H1 (cell line): ENCODE results near the gene DKK3. TPM values are rescaled to one million over a fixed set of nuclear protein-coding genes. Genes with fewer than 3 reads are reported as not detected.
A peak's percentile ranks its signal among the peaks of the same experiment; 100 is the strongest.

Source experiments
- CTCF ChIA-PET: fragments of 300-600 bp; sonication (Branson Sonifier 250); formaldehyde crosslinking; loops from one replicate; lab custom pipeline; 2021; ENCODE audit not compliant: partially characterized antibody; lab: Charles Lee
- POLR2A ChIA-PET: fragments of 300-600 bp; sonication (Branson Sonifier 250); formaldehyde crosslinking; loops from one replicate; lab custom pipeline; 2021; ENCODE audit warnings: inconsistent platforms; ENCODE audit not compliant: partially characterized antibody; lab: Charles Lee
- DNase-seq, 2 experiments: peaks; one replicate each; pipeline versions ENCODE4 v3.0.0 to v3.0.0-alpha.2; 2010 to 2022; ENCODE audit warnings: low spot score in 2 of 2, low read depth in 1 of 2, mixed read lengths in 1 of 2
- FAIRE-seq: peaks from 2 replicates; lab custom pipeline; 2011; peaks lifted over from hg19 to GRCh38; lab: Jason Lieb, UNC
- H2AFZ ChIP-seq: 2 replicates; pipeline ENCODE4 v1.8.1; 2012; ENCODE audit warnings: low read length, inconsistent platforms
- H2AK5ac ChIP-seq: 2 replicates; pipeline ENCODE4 v1.6.1; 2013; ENCODE audit warnings: low read depth, low read length
- H2BK120ac ChIP-seq: replicated peaks from 2 replicates; pipeline ENCODE3; 2013; ENCODE audit warnings: low read depth, low read length, inconsistent platforms
- H2BK12ac ChIP-seq: 2 replicates; pipeline ENCODE4 v1.6.1; 2013; ENCODE audit warnings: low read depth, low read length
- H2BK15ac ChIP-seq: 2 replicates; pipeline ENCODE4 v1.6.1; 2013; ENCODE audit warnings: low read length
- H2BK20ac ChIP-seq: 2 replicates; pipeline ENCODE4 v1.6.1; 2013; ENCODE audit warnings: low read length
- H2BK5ac ChIP-seq: 2 replicates; pipeline ENCODE4 v1.6.1; 2013; ENCODE audit warnings: low read depth, low read length
- H3K14ac ChIP-seq: 2 replicates; pipeline ENCODE4 v1.6.1; 2013; ENCODE audit warnings: inconsistent platforms; ENCODE audit not compliant: insufficient read length
- H3K18ac ChIP-seq: 2 replicates; pipeline ENCODE4 v1.6.1; 2013; ENCODE audit warnings: low read length; ENCODE audit errors: extremely low read depth
- H3K23ac ChIP-seq: 2 replicates; pipeline ENCODE4 v1.6.1; 2013; ENCODE audit warnings: inconsistent platforms; ENCODE audit not compliant: insufficient read length
- H3K23me2 ChIP-seq: 2 replicates; pipeline ENCODE4 v1.6.1; 2013; ENCODE audit warnings: low read depth, low read length
- H3K27ac ChIP-seq: 2 replicates; pipeline ENCODE4 v1.6.1; 2011; ENCODE audit warnings: low read depth, low read length, inconsistent platforms
- H3K27me3 ChIP-seq, 4 experiments: replicated peaks in 1 of 4; 1 replicate in 1 of 4; 2 replicates in 3 of 4; pipeline versions ENCODE4 v1.6.1 to v1.8.1; 2011 to 2013; ENCODE audit warnings: low read length in 3 of 4, mild to moderate bottlenecking in 3 of 4, inconsistent platforms in 2 of 4, mixed read lengths in 2 of 4, moderate library complexity in 1 of 4; ENCODE audit not compliant: control insufficient read depth in 3 of 4, insufficient read depth in 3 of 4; ENCODE audit errors: extremely low read depth in 1 of 4
- H3K36me3 ChIP-seq, 4 experiments: 2 replicates each; pipeline versions ENCODE4 v1.6.1 to v1.8.1; 2011 to 2013; ENCODE audit warnings: mild to moderate bottlenecking in 4 of 4, low read length in 3 of 4, moderate library complexity in 2 of 4, control low read depth in 1 of 4, inconsistent platforms in 1 of 4; ENCODE audit not compliant: insufficient read depth in 4 of 4, control insufficient read depth in 2 of 4
- H3K4ac ChIP-seq: replicated peaks from 2 replicates; pipeline ENCODE3; 2013; ENCODE audit warnings: low read length, low read depth, mixed read lengths, inconsistent platforms; ENCODE audit not compliant: insufficient read length
- H3K4me1 ChIP-seq, 4 experiments: replicated peaks in 1 of 4; 1 replicate in 1 of 4; 2 replicates in 3 of 4; pipeline versions ENCODE4 v1.6.1 to v1.8.1; 2011 to 2013; ENCODE audit warnings: low read length in 3 of 4, inconsistent platforms in 2 of 4, mixed read lengths in 1 of 4; ENCODE audit not compliant: insufficient read depth in 4 of 4, control insufficient read depth in 3 of 4
- H3K4me2 ChIP-seq, 2 experiments: 2 replicates each; pipeline versions ENCODE4 v1.6.1 to v1.8.1; 2011 to 2013; ENCODE audit warnings: low read depth in 2 of 2, low read length in 2 of 2, control low read depth in 1 of 2, inconsistent platforms in 1 of 2, mild to moderate bottlenecking in 1 of 2; ENCODE audit not compliant: insufficient read depth in 1 of 2
- H3K4me3 ChIP-seq, 4 experiments: fragments of 200-600, 300-600 bp in 1 of 4; sonication (generic), shearing (Covaris generic), sonication (Bioruptor Twin) in 1 of 4; 2 replicates each; pipeline versions ENCODE4 v1.5.1 to v1.8.1; 2011 to 2016; ENCODE audit warnings: low read length in 4 of 4, low read depth in 3 of 4, control low read depth in 2 of 4, inconsistent platforms in 2 of 4, mild to moderate bottlenecking in 2 of 4, mixed read lengths in 1 of 4, moderate library complexity in 1 of 4; ENCODE audit not compliant: insufficient read depth in 2 of 4; ENCODE audit errors: extremely low read depth in 1 of 4
- H3K56ac ChIP-seq: replicated peaks from 2 replicates; pipeline ENCODE3; 2013; ENCODE audit warnings: low read depth, mild to moderate bottlenecking, mixed read lengths, low read length, inconsistent platforms; ENCODE audit not compliant: insufficient read length
- H3K79me1 ChIP-seq: 2 replicates; pipeline ENCODE4 v1.6.1; 2013; ENCODE audit warnings: low read depth, low read length, control low read depth
- H3K79me2 ChIP-seq, 2 experiments: 2 replicates each; pipeline versions ENCODE4 v1.6.1 to v1.8.1; 2012 to 2013; ENCODE audit warnings: low read length in 2 of 2, mild to moderate bottlenecking in 2 of 2, inconsistent platforms in 1 of 2; ENCODE audit not compliant: insufficient read depth in 2 of 2, control insufficient read depth in 1 of 2
- H3K9ac ChIP-seq, 4 experiments: replicated peaks in 1 of 4; 1 replicate in 1 of 4; 2 replicates in 3 of 4; pipeline versions ENCODE4 v1.6.1 to v1.8.1; 2011 to 2013; ENCODE audit warnings: low read depth in 3 of 4, low read length in 3 of 4, control low read depth in 2 of 4, mild to moderate bottlenecking in 2 of 4, moderate library complexity in 2 of 4, inconsistent platforms in 1 of 4; ENCODE audit errors: extremely low read depth in 1 of 4
- H3K9me3 ChIP-seq, 2 experiments: 2 replicates each; pipeline versions ENCODE4 v1.6.1 to v1.8.1; 2012 to 2013; ENCODE audit warnings: mild to moderate bottlenecking in 2 of 2, moderate library complexity in 2 of 2, control low read depth in 1 of 2, inconsistent platforms in 1 of 2, low read depth in 1 of 2, low read length in 1 of 2, mixed read lengths in 1 of 2; ENCODE audit not compliant: insufficient read depth in 2 of 2
- H4K20me1 ChIP-seq, 2 experiments: replicated peaks in 1 of 2; 2 replicates each; pipeline versions ENCODE3 to v1.8.1; 2011 to 2013; ENCODE audit warnings: inconsistent platforms in 2 of 2, low read length in 2 of 2, mild to moderate bottlenecking in 1 of 2; ENCODE audit not compliant: insufficient read depth in 2 of 2, control insufficient read depth in 1 of 2
- H4K5ac ChIP-seq: 2 replicates; pipeline ENCODE4 v1.6.1; 2013; ENCODE audit warnings: low read length, low read depth, mixed read lengths, inconsistent platforms; ENCODE audit not compliant: insufficient read length
- H4K8ac ChIP-seq: 2 replicates; pipeline ENCODE4 v1.8.0; 2013; ENCODE audit warnings: mild to moderate bottlenecking, moderate library complexity, low read length, inconsistent platforms; ENCODE audit not compliant: insufficient read depth; ENCODE audit errors: extremely low read depth
- H4K91ac ChIP-seq: replicated peaks from 2 replicates; pipeline ENCODE3; 2013; ENCODE audit warnings: low read length, mixed read lengths, inconsistent platforms; ENCODE audit not compliant: insufficient read length
- BACH1 ChIP-seq: IDR thresholded peaks from 2 replicates; pipeline ENCODE4 v1.6.1; 2012; ENCODE audit warnings: low read length, improper control_type of control experiment
- CTBP2 ChIP-seq: IDR thresholded peaks from 2 replicates; pipeline ENCODE4 v1.7.0; 2011; ENCODE audit warnings: borderline replicate concordance, mild to moderate bottlenecking, moderate library complexity, mixed read lengths, low read length; ENCODE audit not compliant: insufficient read depth, insufficient read length
- KDM1A ChIP-seq: fragments of 200-600, 300-600 bp; sonication (generic); IDR thresholded peaks from 2 replicates; pipeline ENCODE4 v1.7.1; 2016; ENCODE audit warnings: mild to moderate bottlenecking, low read length, borderline replicate concordance
- KDM5A ChIP-seq: fragments of 200-600 bp; IDR thresholded peaks from 2 replicates; pipeline ENCODE4 v1.7.1; 2012; ENCODE audit warnings: mild to moderate bottlenecking, low read length, inconsistent platforms, mixed read lengths
- RFX5 ChIP-seq: IDR thresholded peaks from 2 replicates; pipeline ENCODE4 v1.6.1; 2011; ENCODE audit warnings: low read depth, low read length, improper control_type of control experiment, borderline replicate concordance
- SIN3A ChIP-seq, 2 experiments: IDR thresholded peaks in 1 of 2; conservative IDR thresholded peaks in 1 of 2; 2 replicates each; pipeline ENCODE4 v1.6.1; 2011 to 2012; ENCODE audit warnings: low read length in 2 of 2, improper control_type of control experiment in 1 of 2, low read depth in 1 of 2, mild to moderate bottlenecking in 1 of 2
- SIX5 ChIP-seq: IDR thresholded peaks from 2 replicates; pipeline ENCODE4 v1.6.1; 2011; ENCODE audit warnings: mild to moderate bottlenecking, low read depth, low read length
- SP2 ChIP-seq: IDR thresholded peaks from 2 replicates; pipeline ENCODE4 v1.6.1; 2012; ENCODE audit warnings: mild to moderate bottlenecking, low read length, inconsistent platforms
- TAF1 ChIP-seq: IDR thresholded peaks from 2 replicates; pipeline ENCODE4 v1.6.1; 2011; ENCODE audit warnings: mild to moderate bottlenecking, low read depth, low read length
- TEAD4 ChIP-seq: IDR thresholded peaks from 2 replicates; pipeline ENCODE4 v1.6.1; 2012; ENCODE audit warnings: low read depth, low read length, inconsistent platforms, mixed read lengths
- USF2 ChIP-seq: IDR thresholded peaks from 2 replicates; pipeline ENCODE4 v1.6.1; 2011; ENCODE audit warnings: low read length, improper control_type of control experiment
- WGBS, 2 experiments: shearing (Covaris generic) in 1 of 2; methylation state at CpG; one replicate each; pipeline versions ENCODE4 v1.1.6 to v1.1.7; 2013 to 2015; ENCODE audit warnings: low lambda C conversion rate in 2 of 2, mixed read lengths in 2 of 2, inconsistent platforms in 1 of 2, low coverage in 1 of 2, missing lambda C conversion rate in 1 of 2; ENCODE audit not compliant: insufficient replicate concordance in 2 of 2, insufficient coverage in 1 of 2, insufficient read length in 1 of 2; ENCODE audit errors: extremely low coverage in 1 of 2, missing lambda C conversion rate in 1 of 2; 5-methylcytosine and 5-hydroxymethylcytosine counted together
- polyA plus RNA-seq, 7 experiments: library from polyadenylated mRNA; depleted of rRNA in 3 of 7; stranded (reverse) in 5 of 7; unstranded in 2 of 7; fragments of >200 nt in 5 of 7; fragments of 200-250 nt in 2 of 7; gene quantifications; 1 replicate in 5 of 7; 2 replicates in 1 of 7; 4 replicates in 1 of 7; pipeline versions ENCODE4 v1.2.1 to v1.2.3, GENCODE V29; 2011 to 2013; ENCODE audit warnings: missing spikeins in 2 of 7, mixed read lengths in 2 of 7
- total RNA-seq: library from RNA; stranded (reverse); fragmentation: NEBNext Ultra II Directional; extraction: Animal tissue kit (Norgen Biotek cat#: 25700); gene quantifications from 2 replicates; pipeline ENCODE4 v1.2.1, GENCODE V29; 2021

DKK3 gene
- total and polyA plus RNA-seq, 2 of the 8 experiments (the other 6 are each of a cell fraction or from before 2014, with no cell fraction given) = 30.0 to 40.1 TPM

- Histone ChIP-seq H2AK5ac (no peak overlapping the region), H3K4me3 (no peak overlapping the region), H3K27me3 (no peaks in the 10 kb centered on the region), H3K79me1 (no peaks in the 10 kb centered on the region), H3K4me1 (peaks cover 0 to 3% (median 2%) of the 10 kb centered on the region in 4 experiments; a peak in 4 of 7 replicates), H4K20me1 (no peaks in the 10 kb centered on the region), H3K4ac (no peak overlapping the region), H3K36me3 (no peaks in the 10 kb centered on the region), H4K5ac (no peak overlapping the region), H3K56ac (no peak overlapping the region), H2BK5ac (no peak overlapping the region), H3K14ac (no peak overlapping the region), H2AFZ (no peak overlapping the region), H3K27ac (no peak overlapping the region), H3K23ac (no peak overlapping the region), H2BK120ac (no peak overlapping the region), H2BK20ac (no peak overlapping the region), H3K79me2 (no peaks in the 10 kb centered on the region), H2BK12ac (0 out of 2 replicates have a peak overlapping the region, but pooled peaks have one; percentile 27), H3K18ac (peak overlapping the region; percentile 48; the same call in 1 of the 2 replicates), H4K91ac (peak overlapping the region; percentile 0), H3K23me2 (no peaks in the 10 kb centered on the region), H3K4me2 (0 out of 4 replicates have a peak overlapping the region, but pooled peaks of 1 of the 2 experiments have one; percentile 8), H4K8ac (peak overlapping the region; percentile 23; the same call in 1 of the 2 replicates), H3K9ac (no peak overlapping the region), H3K9me3 (no peaks in the 10 kb centered on the region), H2BK15ac (0 out of 2 replicates have a peak overlapping the region, but pooled peaks have one; percentile 29)
- CTCF ChIA-PET = interaction anchor here (0.6 to 5.4 kb wide), 15 partner anchors 9 to 178 kb away, joined by 3 to 63 read pairs (median 3); no protein-coding TSS in a partner anchor
- POLR2A ChIA-PET = interaction anchor here (1.0 to 1.4 kb wide), 4 partner anchors 15 to 23 kb away, joined by 3 to 5 read pairs (median 3); no protein-coding TSS in a partner anchor
- no peak for FAIRE-seq
- WGBS, 2 experiments = 86% methylated on average over 6 of the region's 6 CpGs; no CpG with 5 or more reads in 1 of the 2 experiments
- peak in 1 of 2 experiments; percentile 45 for DNase-seq
- no peak for TF ChIP-seq CTBP2
- no peak for TF ChIP-seq KDM1A
- no peak for TF ChIP-seq TEAD4
- no peak for TF ChIP-seq SIX5
- no peak for TF ChIP-seq SIN3A (conservative IDR thresholded peaks at IDR 0.05 in 1 of 2, IDR thresholded peaks at IDR 0.05 in 1 of 2; ENCODE audit: low read depth in 1 of 2, low read length in 2 of 2)
- no peak for TF ChIP-seq BACH1
- no peak for TF ChIP-seq USF2
- TF ChIP-seq RFX5 = no peak
- TF ChIP-seq TAF1 = no peak
- TF ChIP-seq KDM5A = no peak
- no peak for TF ChIP-seq SP2
These were observed 31.8 kb downstream of the DKK3 start for GRCh38 chr11:11976481-11977127.
